HG03439 (cell line): Measurements from ENCODE around the gene KCNC3.

Source experiments
- ATAC-seq: cut with Tn5 transposase; IDR thresholded peaks from one replicate; pipeline ENCODE4 v1.9.1; 2021; ENCODE audit warnings: mild to moderate bottlenecking, moderate library complexity; ENCODE audit not compliant: unreplicated experiment

Gene KCNC3

DNA sequence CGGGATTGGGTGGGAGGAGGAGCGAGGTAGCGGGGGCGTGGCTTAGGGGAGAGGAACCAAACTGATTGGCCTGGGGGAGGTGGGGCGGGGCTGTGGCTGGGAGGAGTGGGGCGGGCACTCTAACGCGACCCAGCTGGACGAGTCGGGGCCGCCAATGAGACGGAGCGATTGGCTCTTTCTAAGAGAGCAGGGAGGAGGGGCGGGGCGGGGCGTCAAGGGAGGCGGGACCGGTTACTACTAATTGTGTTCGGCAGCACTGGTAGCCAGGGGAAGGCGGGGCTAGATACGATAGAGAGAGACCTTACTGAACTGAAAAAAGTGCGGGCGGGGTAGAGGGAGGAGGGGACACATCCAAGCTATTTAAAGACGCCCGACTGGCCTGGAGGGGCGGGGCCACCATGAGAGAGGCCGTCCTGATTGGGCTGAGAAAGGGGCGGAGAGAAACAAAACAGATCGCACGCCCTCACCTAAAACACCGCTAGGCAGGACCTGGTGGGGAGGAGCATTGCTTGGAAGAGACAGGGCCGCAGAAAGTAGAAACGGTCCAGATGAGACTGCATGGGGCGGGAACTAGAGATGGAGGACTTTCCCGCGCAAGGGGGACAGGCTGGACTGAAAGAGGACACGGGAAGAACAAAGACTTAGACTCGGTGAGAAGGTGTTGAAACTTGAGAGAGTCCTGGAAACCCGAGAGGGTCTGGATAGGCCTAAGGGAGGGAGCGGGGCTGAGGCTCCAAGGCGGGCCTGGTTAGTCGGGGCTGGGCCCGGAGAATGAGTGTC lies at the start of gene KCNC3:
Gene KCNC3 (minus strand): TSS at position 232 of the 780 bp plus-strand sequence. CDS start 295 bp downstream, outside the sequence.
- ATAC-seq = peak; percentile 57

DNA sequence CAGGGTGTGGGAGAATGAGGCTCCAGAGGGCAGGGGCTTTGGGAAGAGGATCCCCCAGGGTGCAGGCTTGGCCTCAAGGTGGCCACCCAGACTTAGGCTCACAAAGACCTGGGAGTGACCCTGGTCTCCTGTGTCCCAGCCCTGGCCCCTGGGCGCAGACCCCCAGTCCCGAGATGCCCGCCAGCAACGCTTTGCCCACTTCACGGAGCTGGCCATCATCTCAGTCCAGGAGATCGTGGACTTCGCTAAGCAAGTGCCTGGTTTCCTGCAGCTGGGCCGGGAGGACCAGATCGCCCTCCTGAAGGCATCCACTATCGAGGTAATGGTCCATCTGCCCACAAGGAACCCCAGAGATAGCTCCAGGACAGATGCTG lies 49.7 kb upstream of the KCNC3 start:
- ATAC-seq = no peak

DNA sequence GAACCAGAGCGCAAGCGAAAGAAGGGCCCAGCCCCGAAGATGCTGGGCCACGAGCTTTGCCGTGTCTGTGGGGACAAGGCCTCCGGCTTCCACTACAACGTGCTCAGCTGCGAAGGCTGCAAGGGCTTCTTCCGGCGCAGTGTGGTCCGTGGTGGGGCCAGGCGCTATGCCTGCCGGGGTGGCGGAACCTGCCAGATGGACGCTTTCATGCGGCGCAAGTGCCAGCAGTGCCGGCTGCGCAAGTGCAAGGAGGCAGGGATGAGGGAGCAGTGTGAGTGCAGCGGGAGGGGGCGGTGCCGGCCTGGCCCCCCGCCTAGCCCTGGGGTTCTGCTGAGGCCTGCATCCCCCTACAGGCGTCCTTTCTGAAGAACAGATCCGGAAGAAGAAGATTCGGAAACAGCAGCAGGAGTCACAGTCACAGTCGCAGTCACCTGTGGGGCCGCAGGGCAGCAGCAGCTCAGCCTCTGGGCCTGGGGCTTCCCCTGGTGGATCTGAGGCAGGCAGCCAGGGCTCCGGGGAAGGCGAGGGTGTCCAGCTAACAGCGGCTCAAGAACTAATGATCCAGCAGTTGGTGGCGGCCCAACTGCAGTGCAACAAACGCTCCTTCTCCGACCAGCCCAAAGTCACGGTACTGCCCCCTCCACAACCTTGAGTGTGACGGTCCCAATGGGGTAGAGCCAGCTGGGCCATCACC lies 49.1 kb upstream of the KCNC3 start:
- no peak for ATAC-seq

DNA sequence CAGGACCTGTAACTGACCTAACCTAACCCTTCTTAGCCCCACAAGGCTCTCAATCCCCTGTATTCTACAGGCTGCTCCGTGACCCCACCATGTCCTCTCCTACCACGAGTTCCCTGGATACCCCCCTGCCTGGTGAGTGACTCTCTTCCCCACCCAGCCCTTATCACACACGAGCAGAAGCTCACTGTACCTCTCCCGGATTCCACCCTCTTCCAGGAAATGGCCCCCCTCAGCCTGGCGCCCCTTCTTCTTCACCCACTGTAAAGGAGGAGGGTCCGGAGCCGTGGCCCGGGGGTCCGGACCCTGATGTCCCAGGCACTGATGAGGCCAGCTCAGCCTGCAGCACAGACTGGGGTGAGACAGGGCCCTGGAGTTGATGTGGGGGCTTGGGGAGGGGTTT lies 48.3 kb upstream of the KCNC3 start:
- ATAC-seq = no peak

DNA sequence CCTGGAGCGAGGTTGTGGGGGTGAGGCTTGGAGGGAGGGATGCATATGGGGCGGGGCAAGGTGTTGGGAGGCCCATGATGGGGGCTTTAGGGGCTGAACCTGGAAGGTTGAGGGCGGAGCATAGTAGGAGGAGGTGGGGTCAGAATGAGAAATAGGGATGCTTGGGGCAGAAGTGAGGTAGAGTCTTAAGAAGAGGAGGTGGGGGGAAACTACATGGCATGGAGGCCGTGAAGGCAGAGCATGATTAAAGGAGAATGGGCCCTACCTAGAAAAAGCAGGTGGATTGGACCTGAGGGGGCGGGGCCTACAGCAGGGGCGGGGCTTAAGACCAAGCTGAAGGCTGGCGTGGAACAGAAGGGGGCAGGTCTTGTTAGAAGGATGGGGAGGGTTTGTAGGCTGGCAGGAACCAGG lies 47.9 kb upstream of the KCNC3 start:
- ATAC-seq = no peak

DNA sequence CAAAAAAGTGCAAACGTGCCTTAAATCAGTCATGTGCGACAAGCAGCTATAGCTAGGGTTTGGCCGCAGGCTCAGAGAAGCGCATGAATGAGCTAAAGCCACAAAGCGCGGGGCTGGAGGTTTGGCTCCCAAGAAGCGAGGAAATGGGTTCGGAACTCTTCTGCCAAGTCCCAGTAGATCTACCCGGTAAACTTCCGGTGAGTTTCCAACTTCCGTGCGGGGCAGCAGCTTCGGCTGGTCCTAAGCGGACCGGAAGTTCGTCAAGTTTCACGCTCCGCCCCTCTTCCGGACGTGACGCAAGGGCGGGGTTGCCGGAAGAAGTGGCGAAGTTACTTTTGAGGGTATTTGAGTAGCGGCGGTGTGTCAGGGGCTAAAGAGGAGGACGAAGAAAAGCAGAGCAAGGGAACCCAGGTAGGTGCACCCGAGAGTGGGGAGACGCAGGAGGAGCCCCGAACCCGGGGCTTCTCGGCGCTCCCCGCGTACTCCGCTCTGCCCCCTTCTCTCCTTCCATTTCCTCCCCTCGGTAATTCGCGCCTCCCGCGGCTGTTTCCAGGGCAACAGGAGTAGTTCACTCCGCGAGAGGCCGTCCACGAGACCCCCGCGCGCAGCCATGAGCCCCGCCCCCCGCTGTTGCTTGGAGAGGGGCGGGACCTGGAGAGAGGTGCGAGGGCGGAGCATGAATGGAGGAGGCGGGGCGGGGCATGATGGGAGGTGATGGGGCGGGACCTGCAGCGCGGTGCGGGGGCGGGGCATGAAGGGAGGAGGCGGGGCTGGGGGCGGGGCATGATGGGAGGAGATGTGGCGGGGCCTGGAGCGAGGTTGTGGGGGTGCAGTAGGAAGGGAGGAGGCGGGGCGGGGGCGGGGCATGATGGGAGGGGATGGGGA lies 47.2 kb upstream of the KCNC3 start, which contains the start of gene NR1H2:
Gene NR1H2 (plus strand): TSS at position 292 of the 885 bp plus-strand sequence. CDS start 1,149 bp downstream, outside the sequence.
- peak; percentile 75 for ATAC-seq

DNA sequence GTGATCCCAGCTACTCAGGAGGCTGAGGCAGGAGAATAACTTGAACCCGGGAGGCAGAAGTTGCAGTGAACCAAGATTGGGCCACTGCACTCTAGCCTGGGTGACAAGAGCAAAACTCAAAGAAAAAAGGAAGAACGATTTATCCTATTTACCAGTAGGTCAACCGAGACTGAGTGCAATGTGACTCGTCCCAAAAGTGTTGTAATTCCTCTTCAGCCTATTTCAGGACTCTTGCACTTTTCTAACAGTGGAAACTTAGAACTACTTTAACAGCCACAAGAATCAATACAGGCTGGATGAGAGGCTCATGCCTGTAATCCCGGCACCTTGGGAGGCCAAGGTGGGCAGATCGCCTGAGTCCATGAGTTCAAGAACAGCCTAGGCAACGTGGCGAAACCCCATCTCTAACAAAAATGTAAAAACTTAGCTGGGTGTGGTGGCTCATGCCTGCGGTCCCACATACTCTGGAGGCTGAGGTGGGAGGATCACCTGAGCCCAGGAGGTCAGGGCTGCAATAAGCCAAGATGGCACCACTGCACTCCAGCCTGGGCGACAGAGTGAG lies 42.8 kb upstream of the KCNC3 start:
- ATAC-seq = no peak

DNA sequence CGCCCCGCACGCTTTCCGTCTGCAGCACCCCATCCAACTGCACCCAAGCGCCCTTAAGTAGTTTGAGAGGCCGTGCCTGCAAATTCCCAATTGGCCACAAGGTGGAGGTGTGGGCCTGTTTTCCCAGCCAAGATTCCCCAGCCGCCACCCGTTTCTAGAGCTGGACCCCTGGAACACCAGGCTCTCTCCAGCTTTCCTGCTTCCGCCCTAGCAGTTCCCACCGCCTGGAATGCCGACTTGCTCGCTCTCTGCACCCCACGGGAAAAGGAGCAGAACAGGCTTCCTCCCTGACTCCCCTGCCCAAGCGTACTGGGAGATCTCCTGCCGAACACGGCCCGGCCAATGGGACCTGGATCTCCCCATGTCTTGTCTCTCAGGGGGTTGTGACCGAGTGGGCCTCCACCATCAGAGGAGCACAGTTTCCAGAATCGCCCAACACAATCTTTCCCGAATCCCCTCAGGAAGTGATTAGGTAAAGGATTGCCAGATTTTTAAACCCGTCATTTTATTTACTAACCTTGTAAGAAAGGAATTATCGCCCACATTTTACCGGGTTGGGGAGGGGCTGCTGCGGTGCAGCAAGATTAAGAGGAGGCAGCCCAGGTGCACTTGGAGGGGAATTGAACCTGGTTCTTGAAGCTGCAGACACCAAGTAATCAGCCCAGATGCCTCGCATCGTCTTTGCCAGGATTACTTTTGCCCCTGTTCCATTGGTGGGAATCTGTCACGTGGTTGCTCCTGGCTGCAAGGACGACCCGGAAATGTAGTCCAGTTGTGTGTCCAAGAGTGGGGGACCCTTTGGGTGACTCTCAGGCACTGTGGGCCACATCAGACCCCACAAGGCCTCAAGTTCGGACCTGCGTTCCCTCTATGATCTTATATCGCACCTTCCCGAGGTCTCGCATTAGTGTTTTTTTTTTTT lies 39.7 kb upstream of the KCNC3 start:
- peak; percentile 63 for ATAC-seq

DNA sequence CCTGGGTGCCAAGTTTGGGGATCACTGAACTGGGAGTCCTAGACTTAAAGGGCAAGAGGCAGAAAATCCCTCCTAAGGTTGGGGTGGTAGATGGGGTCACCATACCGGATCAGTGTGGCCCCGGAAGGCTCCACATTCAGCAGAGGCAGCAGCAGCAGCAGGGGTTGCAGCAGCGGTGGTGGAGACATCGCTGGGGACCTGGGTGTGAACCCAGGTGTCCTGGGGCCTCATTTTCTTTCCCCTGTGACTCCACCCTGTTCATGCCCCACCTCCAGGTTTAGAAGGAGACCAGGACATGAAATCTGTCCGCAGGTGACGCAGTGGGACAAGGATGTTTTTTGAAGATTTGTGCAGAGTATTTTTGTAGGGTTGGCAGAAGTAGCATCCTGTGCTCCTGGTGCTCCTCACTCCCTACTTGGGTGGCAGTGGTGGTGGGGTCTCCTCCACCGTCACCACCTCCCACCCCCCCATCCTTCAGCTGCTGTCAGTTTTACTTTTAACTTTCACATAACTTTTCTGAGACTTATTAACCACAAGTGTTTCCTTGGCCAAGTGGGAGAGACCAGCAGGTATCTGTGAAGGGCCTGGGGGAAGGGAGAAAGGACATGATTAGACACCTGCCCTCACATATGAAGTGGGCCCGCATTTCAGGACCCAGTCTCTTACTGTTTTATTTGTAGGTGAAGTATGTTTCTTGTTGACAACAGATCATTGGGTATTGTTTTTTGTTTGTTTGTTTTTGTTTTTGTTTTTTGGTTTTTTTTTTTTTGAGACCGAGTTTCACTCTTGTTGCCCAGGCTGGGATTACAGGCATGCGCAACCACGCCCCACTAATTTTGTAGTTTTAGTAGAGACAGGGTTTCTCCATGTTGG lies 36.5 kb upstream of the KCNC3 start, which contains the start of gene NAPSA:
Gene NAPSA (minus strand): TSS at position 206 of the 873 bp plus-strand sequence. CDS start 18 bp downstream, at position 188.
- no peak for ATAC-seq

DNA sequence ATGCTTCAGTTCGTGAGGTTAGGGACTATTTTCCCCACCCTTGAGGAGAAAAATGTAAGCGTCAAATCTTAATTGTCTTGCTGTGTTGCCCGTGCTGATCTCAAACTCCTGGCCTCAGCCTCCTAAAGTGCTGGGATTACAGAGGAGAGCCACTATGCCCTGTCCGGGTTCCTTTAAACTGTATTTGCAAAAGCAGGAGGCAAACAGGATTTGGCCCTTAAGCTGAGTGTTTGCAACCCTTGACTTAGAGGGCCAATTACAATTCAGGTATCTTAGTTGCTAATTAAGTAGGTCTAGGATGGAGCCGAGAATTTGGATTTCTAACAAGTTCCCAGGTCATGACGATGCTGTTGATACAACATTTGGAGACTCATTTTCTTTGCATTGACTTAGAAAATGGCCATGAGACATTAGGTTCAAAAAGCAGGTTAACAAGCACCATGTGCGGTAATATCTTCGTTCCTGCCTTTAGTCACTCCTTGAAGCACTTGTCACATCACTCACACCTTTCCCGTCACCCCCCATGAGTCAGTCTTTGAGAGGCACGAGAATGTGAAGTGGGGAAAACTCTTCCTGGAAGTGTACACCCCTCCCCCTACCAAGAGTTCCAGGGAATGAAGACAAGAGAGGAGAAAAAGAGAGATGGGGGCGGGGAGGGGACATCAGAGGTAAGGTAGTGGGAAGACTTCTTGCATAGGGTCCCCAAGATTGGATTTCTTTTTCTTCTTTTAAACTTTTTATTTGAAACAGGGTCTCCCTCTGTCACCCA lies 33.7 kb upstream of the KCNC3 start:
- ATAC-seq = no peak

DNA sequence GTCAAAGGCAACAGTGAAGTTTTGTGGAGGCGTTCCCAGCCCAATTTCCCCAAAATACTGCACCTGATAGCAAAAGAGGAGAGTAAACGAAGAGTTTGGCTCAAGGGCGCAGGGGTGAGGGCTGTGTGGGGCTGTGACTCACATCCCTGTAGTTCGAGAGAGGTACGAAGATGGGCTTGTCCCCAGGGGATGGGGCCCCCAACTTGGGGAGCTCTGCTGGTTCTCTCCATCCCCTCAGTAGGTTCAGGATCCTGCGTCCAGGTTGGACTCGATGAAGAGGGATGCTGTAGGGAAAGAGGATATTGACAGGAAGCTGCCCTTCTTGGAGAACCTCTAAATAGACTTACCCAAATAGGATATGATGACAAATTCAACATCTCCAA lies 32.8 kb upstream of the KCNC3 start:
- no peak for ATAC-seq

DNA sequence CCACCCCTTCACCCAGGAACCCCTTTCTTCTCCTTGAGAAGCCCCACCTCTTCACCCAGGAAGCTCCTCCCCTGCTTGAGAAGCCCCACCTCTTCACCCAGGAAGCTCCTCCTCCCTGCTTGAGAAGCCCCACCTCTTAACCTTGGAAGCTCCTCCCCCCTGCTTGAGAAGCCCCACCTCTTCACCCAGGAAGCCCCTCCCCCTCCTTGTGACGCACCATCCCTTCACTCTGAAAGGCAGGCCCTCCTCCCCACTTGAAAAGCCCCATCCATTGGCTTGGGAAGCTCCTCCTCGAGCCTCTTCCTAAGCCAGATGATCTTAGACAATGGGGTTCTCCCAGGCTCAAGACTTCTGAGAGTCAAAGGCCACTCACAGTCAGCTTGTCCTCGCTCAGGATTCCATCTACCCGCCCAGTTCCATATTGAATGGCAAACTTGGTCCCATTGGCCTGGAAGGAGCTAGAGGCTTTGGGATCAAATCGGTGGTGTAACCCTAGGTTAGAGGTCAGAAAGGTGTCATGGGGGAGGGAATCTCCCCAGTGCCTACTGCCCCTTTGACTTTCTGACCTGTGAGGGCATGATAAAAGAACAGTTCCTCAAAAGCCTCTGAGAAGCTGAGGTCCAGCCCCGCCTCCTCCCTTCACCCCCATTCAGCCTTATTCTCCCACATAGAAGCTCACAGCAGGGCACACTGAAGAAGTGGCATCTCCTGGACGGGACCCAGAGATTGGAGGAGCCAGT lies 32.3 kb upstream of the KCNC3 start:
- ATAC-seq = no peak

DNA sequence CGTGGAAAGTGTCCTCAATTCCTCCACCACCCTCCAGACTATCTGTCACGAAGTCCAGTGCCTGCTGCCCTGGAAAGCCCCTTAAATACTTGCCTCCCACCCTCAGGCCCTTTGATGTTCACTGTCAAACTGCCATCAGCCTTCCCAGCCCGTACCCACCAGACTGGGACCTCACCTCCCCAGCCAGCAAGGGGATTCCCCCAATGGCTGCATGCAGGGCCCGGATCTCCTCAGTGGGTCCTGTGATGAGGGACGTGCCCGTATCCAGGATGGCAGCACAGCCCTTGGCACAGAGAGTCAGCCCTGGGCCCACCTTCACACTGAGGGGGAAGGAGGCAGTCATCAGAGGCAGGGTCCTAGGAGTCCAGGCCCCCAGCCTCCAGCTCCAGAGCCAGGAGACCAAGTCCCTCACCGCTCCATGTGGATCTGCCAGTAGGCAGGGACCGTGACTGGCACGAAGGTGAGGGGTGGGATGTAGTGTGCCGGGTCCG lies 30.2 kb upstream of the KCNC3 start:
- ATAC-seq = no peak

DNA sequence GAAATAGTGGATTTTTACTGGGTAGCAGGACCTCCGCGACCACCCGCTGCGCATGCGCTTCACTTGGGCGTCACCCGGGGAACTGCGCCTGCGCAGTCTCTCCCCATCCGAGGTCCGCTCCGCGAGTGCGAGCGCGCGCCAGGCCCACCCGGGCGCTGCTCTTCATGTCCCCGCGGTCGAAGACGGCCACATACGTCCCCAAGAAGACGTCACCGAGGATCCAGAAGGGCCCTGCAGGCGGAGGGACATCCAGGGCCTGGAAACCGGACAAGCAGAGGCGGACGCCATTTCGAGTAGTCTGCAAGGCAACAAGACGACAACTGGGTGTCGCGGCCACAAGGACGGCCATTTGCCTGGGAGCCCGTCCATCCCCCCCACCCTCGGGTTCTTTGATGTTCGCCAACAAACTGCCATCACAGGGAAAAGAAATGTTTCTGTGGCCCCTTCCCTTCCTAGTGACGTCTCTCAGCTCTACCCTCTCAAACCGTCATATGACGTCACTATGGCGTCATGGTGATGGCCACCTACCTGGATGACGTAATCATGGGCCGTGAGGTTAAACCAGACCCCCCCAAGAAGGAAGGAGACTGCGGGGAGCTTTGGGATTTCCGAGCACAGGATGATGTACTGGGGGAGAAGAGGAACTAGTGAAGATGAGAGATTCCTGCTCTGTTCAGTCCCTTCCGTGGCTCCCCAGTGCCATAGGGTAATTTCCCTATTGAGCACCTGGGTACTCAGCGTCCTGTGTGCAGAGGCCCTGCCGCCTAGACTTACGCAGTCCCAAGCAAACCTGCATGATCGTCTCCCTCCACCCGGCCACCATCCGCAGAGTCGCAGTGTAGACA lies 29.5 kb upstream of the KCNC3 start:
- no peak for ATAC-seq

DNA sequence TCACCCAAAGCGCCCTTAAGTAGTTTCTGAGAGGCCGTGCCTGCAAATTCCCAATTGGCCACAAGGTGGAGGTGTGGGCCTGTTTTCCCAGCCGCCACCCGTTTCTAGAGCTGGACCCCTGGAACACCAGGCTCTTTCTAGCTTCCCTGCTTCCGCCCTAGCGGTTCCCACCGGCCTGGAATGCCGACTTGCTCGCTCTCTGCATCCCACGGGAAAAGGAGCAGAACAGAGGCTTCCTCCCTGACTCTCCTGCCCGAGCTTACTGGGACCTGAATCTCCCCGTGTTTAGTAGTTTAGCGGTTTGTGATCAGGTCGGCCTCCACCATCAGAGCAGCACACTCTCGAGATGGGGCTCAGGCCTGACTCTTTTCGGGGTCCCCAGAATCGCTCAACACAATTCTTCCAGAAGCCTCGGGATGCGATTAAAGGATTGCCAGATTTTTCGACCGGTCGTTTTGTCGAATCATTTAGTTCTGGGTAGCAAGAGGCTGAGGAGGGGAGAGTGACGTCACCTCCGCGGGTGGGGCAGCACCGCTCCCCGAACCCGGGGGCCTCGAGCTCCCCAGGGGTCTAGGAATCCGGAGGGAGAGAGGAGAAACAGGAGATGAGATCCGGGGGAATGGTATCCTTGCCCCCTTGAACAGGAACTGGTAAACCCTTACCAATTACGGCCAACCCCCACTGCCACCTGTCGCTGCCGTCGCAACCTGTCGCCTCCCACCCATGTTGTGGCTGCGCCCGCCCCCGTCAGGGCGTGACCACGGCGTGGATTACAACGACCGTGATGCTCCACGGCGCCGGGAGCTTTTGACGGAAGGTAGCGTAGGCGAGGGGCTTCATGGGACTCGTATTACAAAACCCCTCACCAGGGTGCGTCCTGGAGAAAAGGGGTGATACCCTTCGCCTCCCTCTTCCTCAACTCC lies 28.3 kb upstream of the KCNC3 start:
- ATAC-seq = peak; percentile 55
